Breast epithelium (tissue), 3 donors: ENCODE data around the gene EBF3.

Source experiments
- POLR2A ChIP-seq: fragments of 450-650 bp; IDR thresholded peaks from one replicate; pipeline ENCODE4 v1.6.1; 2016; ENCODE audit warnings: antibody characterized with exemption, mild to moderate bottlenecking, moderate library complexity
- POLR2AphosphoS5 ChIP-seq, 3 donors: sonication (generic); formaldehyde crosslinking; IDR thresholded peaks; one replicate each; pipeline ENCODE4 v1.6.1; 2017; ENCODE audit warnings: antibody characterized with exemption in 3 of 3
- TF ChIP-seq, protein P1 (sequence below), 3 donors: fragments of 450-650 bp; IDR thresholded peaks; one replicate each; pipeline ENCODE4 v1.5.1; 2016 to 2017; ENCODE audit warnings: antibody characterized with exemption in 3 of 3, mild to moderate bottlenecking in 3 of 3, moderate library complexity in 3 of 3

- TF ChIP-seq, protein P1, sequence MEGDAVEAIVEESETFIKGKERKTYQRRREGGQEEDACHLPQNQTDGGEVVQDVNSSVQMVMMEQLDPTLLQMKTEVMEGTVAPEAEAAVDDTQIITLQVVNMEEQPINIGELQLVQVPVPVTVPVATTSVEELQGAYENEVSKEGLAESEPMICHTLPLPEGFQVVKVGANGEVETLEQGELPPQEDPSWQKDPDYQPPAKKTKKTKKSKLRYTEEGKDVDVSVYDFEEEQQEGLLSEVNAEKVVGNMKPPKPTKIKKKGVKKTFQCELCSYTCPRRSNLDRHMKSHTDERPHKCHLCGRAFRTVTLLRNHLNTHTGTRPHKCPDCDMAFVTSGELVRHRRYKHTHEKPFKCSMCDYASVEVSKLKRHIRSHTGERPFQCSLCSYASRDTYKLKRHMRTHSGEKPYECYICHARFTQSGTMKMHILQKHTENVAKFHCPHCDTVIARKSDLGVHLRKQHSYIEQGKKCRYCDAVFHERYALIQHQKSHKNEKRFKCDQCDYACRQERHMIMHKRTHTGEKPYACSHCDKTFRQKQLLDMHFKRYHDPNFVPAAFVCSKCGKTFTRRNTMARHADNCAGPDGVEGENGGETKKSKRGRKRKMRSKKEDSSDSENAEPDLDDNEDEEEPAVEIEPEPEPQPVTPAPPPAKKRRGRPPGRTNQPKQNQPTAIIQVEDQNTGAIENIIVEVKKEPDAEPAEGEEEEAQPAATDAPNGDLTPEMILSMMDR (IDR thresholded peaks at IDR 0.05): no peak
- TF ChIP-seq POLR2A: no peak
- no peak for TF ChIP-seq POLR2AphosphoS5 (IDR thresholded peaks at IDR 0.05)
Observed at GRCh38 chr10:129900825-129901224, 63.2 kb downstream of the EBF3 start.
